Osteoblast (primary cell): Measurements from ENCODE around the gene VIT. TPM values are rescaled to one million over a fixed set of nuclear protein-coding genes. Genes with fewer than 3 reads are reported as not detected.

Source experiments
- DNase-seq: peaks from one replicate; pipeline ENCODE4 v3.0.0; 2011; ENCODE audit warnings: low spot score, mixed read lengths; ENCODE audit not compliant: insufficient read length; ENCODE audit errors: missing footprints
- H2AFZ ChIP-seq: 2 replicates; pipeline ENCODE4 v1.6.0; 2011; ENCODE audit warnings: mild to moderate bottlenecking, low read length
- H3K27ac ChIP-seq: 2 replicates; pipeline ENCODE4 v1.5.1; 2011; ENCODE audit warnings: mild to moderate bottlenecking, low read depth, low read length, moderate library complexity
- H3K27me3 ChIP-seq: 2 replicates; pipeline ENCODE4 v1.6.0; 2012; ENCODE audit warnings: mild to moderate bottlenecking, control low read depth, inconsistent platforms, low read length, moderate library complexity; ENCODE audit not compliant: insufficient read depth
- H3K36me3 ChIP-seq: 2 replicates; pipeline ENCODE4 v1.5.1; 2011; ENCODE audit warnings: mild to moderate bottlenecking, low read length, control low read depth, moderate library complexity; ENCODE audit not compliant: insufficient read depth
- H3K4me1 ChIP-seq: 2 replicates; pipeline ENCODE4 v1.5.1; 2011; ENCODE audit warnings: mild to moderate bottlenecking, low read length, control low read depth, moderate library complexity; ENCODE audit not compliant: insufficient read depth
- H3K4me2 ChIP-seq: 2 replicates; pipeline ENCODE4 v1.6.0; 2011; ENCODE audit warnings: mild to moderate bottlenecking, low read length; ENCODE audit not compliant: insufficient read depth
- H3K4me3 ChIP-seq: fragments of 200-600 bp; sonication (generic); 3 replicates; pipeline ENCODE4 v1.5.1; 2012; ENCODE audit warnings: mild to moderate bottlenecking, low read length, inconsistent platforms; ENCODE audit not compliant: insufficient read depth
- H3K79me2 ChIP-seq: 2 replicates; pipeline ENCODE4 v1.6.0; 2012; ENCODE audit warnings: mild to moderate bottlenecking, low read length, control low read depth, inconsistent platforms; ENCODE audit not compliant: insufficient read depth
- H3K9me3 ChIP-seq: 2 replicates; pipeline ENCODE4 v1.5.1; 2011; ENCODE audit warnings: low read depth, low read length, control low read depth
- H4K20me1 ChIP-seq: 2 replicates; pipeline ENCODE4 v1.6.0; 2012; ENCODE audit warnings: mild to moderate bottlenecking, low read length, control low read depth; ENCODE audit not compliant: insufficient read depth
- total RNA-seq: library from RNA; depleted of rRNA; stranded (reverse); fragments of >200 nt; gene quantifications from 2 replicates; pipeline ENCODE4 v1.2.3, GENCODE V29; 2012
- TF ChIP-seq, protein P1 (sequence below): IDR thresholded peaks from 2 replicates; pipeline ENCODE4 v1.5.1; 2011; ENCODE audit warnings: mild to moderate bottlenecking, low read depth, low read length, moderate library complexity; ENCODE audit errors: extremely low read depth

Gene VIT
- total RNA-seq, 1 donor, result 31.1 TPM

DNA sequence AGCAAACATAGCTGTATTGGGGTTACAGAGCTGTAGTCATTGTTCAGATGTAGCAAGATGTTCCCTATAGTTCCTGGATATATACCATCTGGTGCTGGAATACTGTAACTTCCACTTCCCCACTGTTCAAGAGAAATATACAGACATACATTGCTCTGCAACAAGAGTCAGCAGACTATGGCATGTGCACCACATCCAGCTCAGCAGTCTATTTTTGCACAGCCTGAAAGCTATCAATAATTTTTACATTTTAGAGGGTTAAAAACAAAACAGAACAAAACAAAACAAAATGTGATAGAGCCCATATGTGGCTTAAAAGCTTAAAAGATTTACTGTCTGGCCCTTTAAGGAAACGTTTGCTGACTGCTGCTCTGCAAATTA is 31.8 kb upstream of the VIT start:
- peak overlapping the region; percentile 5 for H2AFZ ChIP-seq

GRCh38 chr2:36667931-36668330 is 28.6 kb upstream of the VIT start:
- peak overlapping the region; percentile 26 for H2AFZ ChIP-seq
- H3K79me2 ChIP-seq, result no peaks in the 10 kb centered on the region

More for the DNA sequence above, 31.8 kb upstream of the VIT start:
- DNase-seq, result no peak
- Histone ChIP-seq H3K4me2 (no peak overlapping the region), H3K9me3 (no peaks in the 10 kb centered on the region), H4K20me1 (no peaks in the 10 kb centered on the region), H3K36me3 (no peaks in the 10 kb centered on the region), H3K79me2 (no peaks in the 10 kb centered on the region), H3K4me1 (peaks cover 17% of the 10 kb centered on the region), H3K27ac (no peak overlapping the region), H3K27me3 (no peaks in the 10 kb centered on the region), H3K4me3 (no peak overlapping the region)
- TF ChIP-seq, protein P1, sequence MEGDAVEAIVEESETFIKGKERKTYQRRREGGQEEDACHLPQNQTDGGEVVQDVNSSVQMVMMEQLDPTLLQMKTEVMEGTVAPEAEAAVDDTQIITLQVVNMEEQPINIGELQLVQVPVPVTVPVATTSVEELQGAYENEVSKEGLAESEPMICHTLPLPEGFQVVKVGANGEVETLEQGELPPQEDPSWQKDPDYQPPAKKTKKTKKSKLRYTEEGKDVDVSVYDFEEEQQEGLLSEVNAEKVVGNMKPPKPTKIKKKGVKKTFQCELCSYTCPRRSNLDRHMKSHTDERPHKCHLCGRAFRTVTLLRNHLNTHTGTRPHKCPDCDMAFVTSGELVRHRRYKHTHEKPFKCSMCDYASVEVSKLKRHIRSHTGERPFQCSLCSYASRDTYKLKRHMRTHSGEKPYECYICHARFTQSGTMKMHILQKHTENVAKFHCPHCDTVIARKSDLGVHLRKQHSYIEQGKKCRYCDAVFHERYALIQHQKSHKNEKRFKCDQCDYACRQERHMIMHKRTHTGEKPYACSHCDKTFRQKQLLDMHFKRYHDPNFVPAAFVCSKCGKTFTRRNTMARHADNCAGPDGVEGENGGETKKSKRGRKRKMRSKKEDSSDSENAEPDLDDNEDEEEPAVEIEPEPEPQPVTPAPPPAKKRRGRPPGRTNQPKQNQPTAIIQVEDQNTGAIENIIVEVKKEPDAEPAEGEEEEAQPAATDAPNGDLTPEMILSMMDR, result no peak

GRCh38 chr2:36670881-36671595 is 25.5 kb upstream of the VIT start:
- peak overlapping the region; percentile 3 for H2AFZ ChIP-seq
- no peaks in the 10 kb centered on the region for H3K36me3 ChIP-seq
- H3K79me2 ChIP-seq, result no peaks in the 10 kb centered on the region
- no peaks in the 10 kb centered on the region for H4K20me1 ChIP-seq
- peaks cover 11% of the 10 kb centered on the region for H3K4me1 ChIP-seq
- H3K27me3 ChIP-seq, result no peaks in the 10 kb centered on the region
- no peak overlapping the region for H3K4me3 ChIP-seq
- peak; percentile 56 for DNase-seq
- H3K4me2 ChIP-seq, result peak overlapping the region; percentile 5
- TF ChIP-seq, protein P1, result no peak
- H3K27ac ChIP-seq, result peak overlapping the region; percentile 21
- H3K9me3 ChIP-seq, result no peaks in the 10 kb centered on the region

More at GRCh38 chr2:36667931-36668330, 28.6 kb upstream of the VIT start:
- Histone ChIP-seq H4K20me1 (no peaks in the 10 kb centered on the region), H3K4me3 (no peak overlapping the region), H3K27ac (no peak overlapping the region), H3K9me3 (no peaks in the 10 kb centered on the region), H3K36me3 (no peaks in the 10 kb centered on the region), H3K4me1 (peaks cover 22% of the 10 kb centered on the region), H3K4me2 (no peak overlapping the region), H3K27me3 (no peaks in the 10 kb centered on the region)
- no peak for DNase-seq
- TF ChIP-seq, protein P1, result no peak

GRCh38 chr2:36671731-36672130 is 24.8 kb upstream of the VIT start:
- Histone ChIP-seq H4K20me1 (no peaks in the 10 kb centered on the region), H2AFZ (no peak overlapping the region), H3K36me3 (no peaks in the 10 kb centered on the region), H3K79me2 (no peaks in the 10 kb centered on the region), H3K4me1 (peaks cover 11% of the 10 kb centered on the region), H3K9me3 (no peaks in the 10 kb centered on the region), H3K27ac (peak overlapping the region; percentile 21), H3K27me3 (no peaks in the 10 kb centered on the region), H3K4me3 (no peak overlapping the region), H3K4me2 (no peak overlapping the region)
- TF ChIP-seq, protein P1, result no peak
- DNase-seq, result no peak
